ENCODE measurements around the gene ESYT1. TPM values are rescaled to one million over a fixed set of nuclear protein-coding genes. Genes with fewer than 3 reads are reported as not detected.
A peak's percentile ranks its signal among the peaks of the same experiment; 100 is the strongest.
"Not testable (repeated sequence)": the region's sequence is repeated elsewhere in the genome, so short reads cannot be mapped to it uniquely, and the experiment has no call there.

The ESYT1 gene
- polyA plus RNA-seq, 3 donors from 2014 or later, result 217 to 502 (median 273) TPM

GRCh38 chr12:56110571-56110970 lies 17.5 kb upstream of the ESYT1 start:
- peaks cover 21 to 51% (median 24%) of the 10 kb centered on the region in 3 donors for H3K36me3 Mint-ChIP-seq
- H3K27me3 Mint-ChIP-seq (ENCODE audit: low read depth in 3 of 3), result peaks cover 0 to 2% (median 0%) of the 10 kb centered on the region in 3 donors
- no peak for DNase-seq
- H3K4me1 Mint-ChIP-seq, result peaks cover 14 to 15% of the 10 kb centered on the region in 2 donors
- no peaks in the 10 kb centered on the region for H3K9me3 Mint-ChIP-seq
- H3K27ac Mint-ChIP-seq, result peak overlapping the region in 2 of 6 donors; percentile 13 to 17
- H3K4me3 Mint-ChIP-seq, result no peak overlapping the region

- peak overlapping the region in 3 of 5 donors; percentile 11 to 29 (median 19) for H3K4me3 Mint-ChIP-seq
- H3K4me1 Mint-ChIP-seq, result peaks cover 27 to 28% of the 10 kb centered on the region in 2 donors
- DNase-seq, result no peak
- peak overlapping the region; percentile 12 to 69 (median 38) for H3K27ac Mint-ChIP-seq
- H3K9me3 Mint-ChIP-seq, result no peaks in the 10 kb centered on the region
- peaks cover 12 to 16% (median 16%) of the 10 kb centered on the region in 3 donors for H3K27me3 Mint-ChIP-seq (ENCODE audit: low read depth in 3 of 3)
- H3K36me3 Mint-ChIP-seq, result peaks cover 24 to 40% (median 32%) of the 10 kb centered on the region in 3 donors
These were observed 14.0 kb upstream of the ESYT1 start for GRCh38 chr12:56114084-56114483.

- DNase-seq, result no peak
- Mint-ChIP-seq H3K9me3 (no peaks in the 10 kb centered on the region), H3K27ac (peak overlapping the region; percentile 96 to 99 (median 98)), H3K4me3 (peak overlapping the region; percentile 95 to 99 (median 97)), H3K27me3 (ENCODE audit: low read depth in 3 of 3) (peaks cover 12 to 20% (median 16%) of the 10 kb centered on the region in 3 donors), H3K4me1 (peaks cover 36 to 37% of the 10 kb centered on the region in 2 donors), H3K36me3 (peaks cover 18 to 33% (median 30%) of the 10 kb centered on the region in 3 donors)
These were observed 12.7 kb upstream of the ESYT1 start for GRCh38 chr12:56115329-56115728.

- Mint-ChIP-seq H3K36me3 (peaks cover 10 to 25% (median 22%) of the 10 kb centered on the region in 3 donors), H3K9me3 (no peaks in the 10 kb centered on the region), H3K27ac (peak within 1 kb of the TSS; percentile 96 to 99 (median 98)), H3K4me3 (peak within 1 kb of the TSS; percentile 95 to 99 (median 97)), H3K27me3 (ENCODE audit: low read depth in 3 of 3) (peaks cover 12 to 20% (median 16%) of the 10 kb centered on the region in 3 donors), H3K4me1 (peaks cover 37 to 39% of the 10 kb centered on the region in 2 donors)
- DNase-seq, result peak; percentile 94 to 95 (median 94)
These were observed 11.6 kb upstream of the ESYT1 start, which contains the start of gene RPL41 for GRCh38 chr12:56116267-56117081. Gene RPL41, plus strand, starts transcription at chr12:56116633.

- DNase-seq, H3K9me3 Mint-ChIP-seq: not testable (repeated sequence)
- H3K36me3 Mint-ChIP-seq, result peaks cover 8 to 22% (median 20%) of the 10 kb centered on the region in 3 donors
- peaks cover 12 to 20% (median 16%) of the 10 kb centered on the region in 3 donors for H3K27me3 Mint-ChIP-seq (ENCODE audit: low read depth in 3 of 3)
- H3K4me1 Mint-ChIP-seq, result peaks cover 37 to 39% of the 10 kb centered on the region in 2 donors
- peak overlapping the region; percentile 95 to 99 (median 97) for H3K4me3 Mint-ChIP-seq
- H3K27ac Mint-ChIP-seq, result peak overlapping the region; percentile 96 to 99 (median 98)
These were observed 10.9 kb upstream of the ESYT1 start for GRCh38 chr12:56117082-56117706.

GRCh38 chr12:56117778-56118687 lies 10.0 kb upstream of the ESYT1 start, which contains the start of gene ZC3H10:
Gene ZC3H10, plus strand, starts transcription at chr12:56118266. Its CDS starts 2,297 bp downstream, at chr12:56120563.
- peak within 1 kb of the TSS; percentile 95 to 99 (median 97) for H3K4me3 Mint-ChIP-seq
- peaks cover 5 to 18% (median 14%) of the 10 kb centered on the region in 3 donors for H3K36me3 Mint-ChIP-seq
- H3K27ac Mint-ChIP-seq, result peak within 1 kb of the TSS; percentile 96 to 99 (median 98)
- H3K9me3 Mint-ChIP-seq, result no peaks in the 10 kb centered on the region
- DNase-seq, result peak; percentile 98 to 99 (median 98)
- H3K4me1 Mint-ChIP-seq, result peaks cover 37 to 39% of the 10 kb centered on the region in 2 donors
- peaks cover 12 to 20% (median 16%) of the 10 kb centered on the region in 3 donors for H3K27me3 Mint-ChIP-seq (ENCODE audit: low read depth in 3 of 3)

GRCh38 chr12:56118688-56119357 lies 9.2 kb upstream of the ESYT1 start:
- H3K4me3 Mint-ChIP-seq, result peak overlapping the region; percentile 95 to 99 (median 97)
- DNase-seq, result no peak
- peak overlapping the region; percentile 96 to 99 (median 98) for H3K27ac Mint-ChIP-seq
- H3K36me3 Mint-ChIP-seq, result peaks cover 3 to 10% (median 6%) of the 10 kb centered on the region in 3 donors
- peaks cover 39 to 40% of the 10 kb centered on the region in 2 donors for H3K4me1 Mint-ChIP-seq
- H3K27me3 Mint-ChIP-seq (ENCODE audit: low read depth in 3 of 3), result peaks cover 12 to 20% (median 16%) of the 10 kb centered on the region in 3 donors
- no peaks in the 10 kb centered on the region for H3K9me3 Mint-ChIP-seq

- peak; percentile 60 to 70 (median 70) for DNase-seq
- H3K4me3 Mint-ChIP-seq, result peak overlapping the region; percentile 95 to 99 (median 97)
- H3K27me3 Mint-ChIP-seq (ENCODE audit: low read depth in 3 of 3), result peaks cover 12 to 20% (median 16%) of the 10 kb centered on the region in 3 donors
- no peaks in the 10 kb centered on the region for H3K9me3 Mint-ChIP-seq
- H3K27ac Mint-ChIP-seq, result peak overlapping the region; percentile 96 to 99 (median 98)
- peaks cover 39 to 46% of the 10 kb centered on the region in 2 donors for H3K4me1 Mint-ChIP-seq
- H3K36me3 Mint-ChIP-seq, result peaks cover 3 to 8% (median 6%) of the 10 kb centered on the region in 3 donors
These were observed 8.7 kb upstream of the ESYT1 start for GRCh38 chr12:56119361-56119796.

GRCh38 chr12:56120158-56120846 lies 7.8 kb upstream of the ESYT1 start:
- Mint-ChIP-seq H3K4me3 (no peak overlapping the region), H3K27ac (peak overlapping the region in 2 of 6 donors; percentile 12 to 45), H3K27me3 (ENCODE audit: low read depth in 3 of 3) (peaks cover 12 to 20% (median 16%) of the 10 kb centered on the region in 3 donors), H3K36me3 (peaks cover 3 to 8% (median 6%) of the 10 kb centered on the region in 3 donors), H3K9me3 (no peaks in the 10 kb centered on the region), H3K4me1 (peaks cover 40 to 47% of the 10 kb centered on the region in 2 donors)
- no peak for DNase-seq

- no peak for DNase-seq
- Mint-ChIP-seq H3K4me3 (no peak overlapping the region), H3K4me1 (peaks cover 47 to 52% of the 10 kb centered on the region in 2 donors), H3K9me3 (no peaks in the 10 kb centered on the region), H3K36me3 (peaks cover 3 to 8% (median 6%) of the 10 kb centered on the region in 3 donors), H3K27me3 (ENCODE audit: low read depth in 3 of 3) (peaks cover 10 to 17% (median 10%) of the 10 kb centered on the region in 3 donors), H3K27ac (peak overlapping the region in 1 of 6 donors; percentile 48)
These were observed 6.7 kb upstream of the ESYT1 start for GRCh38 chr12:56121204-56121870.

GRCh38 chr12:56122637-56123036 lies 5.4 kb upstream of the ESYT1 start:
- no peak for DNase-seq
- peaks cover 7 to 17% (median 8%) of the 10 kb centered on the region in 3 donors for H3K27me3 Mint-ChIP-seq (ENCODE audit: low read depth in 3 of 3)
- H3K27ac Mint-ChIP-seq, result peak overlapping the region in 2 of 6 donors; percentile 1 to 56
- no peaks in the 10 kb centered on the region for H3K9me3 Mint-ChIP-seq
- no peak overlapping the region for H3K4me3 Mint-ChIP-seq
- peaks cover 48 to 52% of the 10 kb centered on the region in 2 donors for H3K4me1 Mint-ChIP-seq
- peaks cover 2 to 3% (median 3%) of the 10 kb centered on the region in 3 donors for H3K36me3 Mint-ChIP-seq
